NCI-H1417 (cell line): ENCODE measurements around the gene C2orf72.

ENCODE experiments used
- DNase-seq, 3 experiments: peaks; one replicate each; lab custom pipeline; 2025; lab: John Stamatoyannopoulos, UW

The C2orf72 gene

GRCh38 chr2:231069379-231070054 lies 32.2 kb downstream of the C2orf72 start:
- no peak for DNase-seq

GRCh38 chr2:231084565-231084964 lies 47.2 kb downstream of the C2orf72 start:
- DNase-seq: no peak

- no peak for DNase-seq
Measured at GRCh38 chr2:231088754-231089153, 51.4 kb downstream of the C2orf72 start.

GRCh38 chr2:231093933-231094332 lies 56.6 kb downstream of the C2orf72 start:
- no peak for DNase-seq

GRCh38 chr2:231094736-231095346 lies 57.5 kb downstream of the C2orf72 start:
- no peak for DNase-seq
